Liver (tissue), 3 donors: ENCODE measurements around the gene DIAPH2.

ENCODE experiments used
- CTCF ChIP-seq: fragments of 150-350 bp; IDR thresholded peaks from 2 replicates; pipeline ENCODE4 v1.5.1; 2017; ENCODE audit warnings: improper control_type of control experiment, low read depth, low read length; ENCODE audit not compliant: missing input control
- JUND ChIP-seq, 2 donors: IDR thresholded peaks; 2 replicates each; pipeline ENCODE4 v1.6.1; 2016; ENCODE audit warnings: antibody characterized with exemption in 2 of 2
- NR2F2 ChIP-seq: IDR thresholded peaks from 2 replicates; pipeline ENCODE4 v1.6.1; 2016; ENCODE audit warnings: antibody characterized with exemption
- RAD21 ChIP-seq, 2 donors: IDR thresholded peaks; 2 replicates each; pipeline ENCODE4 v1.6.1; 2016; ENCODE audit warnings: antibody characterized with exemption in 2 of 2, mild to moderate bottlenecking in 2 of 2
- RXRA ChIP-seq, 2 donors: IDR thresholded peaks; 2 replicates each; pipeline ENCODE4 v1.6.1; 2017 to 2018; ENCODE audit warnings: antibody characterized with exemption in 2 of 2, mild to moderate bottlenecking in 1 of 2
- TAF1 ChIP-seq: conservative IDR thresholded peaks from 2 replicates; pipeline ENCODE4 v1.6.1; 2016; ENCODE audit warnings: antibody characterized with exemption, mild to moderate bottlenecking
- YY1 ChIP-seq: IDR thresholded peaks from 2 replicates; pipeline ENCODE4 v1.6.1; 2016; ENCODE audit warnings: antibody characterized with exemption, mild to moderate bottlenecking
- ZBTB33 ChIP-seq: IDR thresholded peaks from 2 replicates; pipeline ENCODE4 v1.6.1; 2016; ENCODE audit warnings: antibody characterized with exemption
- TF ChIP-seq, protein P1 (sequence below): IDR thresholded peaks from 2 replicates; pipeline ENCODE4 v1.6.1; 2016; ENCODE audit warnings: antibody characterized with exemption, mild to moderate bottlenecking
- TF ChIP-seq, protein P2 (sequence below): IDR thresholded peaks from 2 replicates; pipeline ENCODE4 v1.6.1; 2016; ENCODE audit warnings: antibody characterized with exemption
- TF ChIP-seq, protein P3 (sequence below): IDR thresholded peaks from 2 replicates; pipeline ENCODE4 v1.6.1; 2016; ENCODE audit warnings: antibody characterized with exemption
- donor health status: healthy.
- donor health status: healthy.

DNA sequence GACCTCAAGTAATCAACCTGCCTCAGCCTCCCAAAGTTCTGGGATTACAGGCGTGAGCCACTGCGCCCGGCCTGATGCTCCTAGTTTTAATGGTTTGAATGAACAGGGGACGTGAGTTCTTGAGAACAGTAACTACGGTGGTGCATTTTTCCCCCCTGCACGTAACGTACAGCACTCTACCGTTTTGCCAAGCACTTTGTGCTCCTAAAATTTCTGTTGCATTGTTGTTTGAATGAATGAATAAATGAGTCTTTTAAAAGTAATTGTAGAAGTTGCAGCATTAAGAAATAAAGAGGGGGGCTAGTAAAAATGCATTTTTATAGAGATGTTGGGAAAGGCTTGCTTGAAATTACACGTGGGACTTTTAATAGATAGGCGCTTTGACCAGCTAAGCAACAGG lies 199.0 kb downstream of the DIAPH2 start, which contains the start of gene RPA4:
- TF ChIP-seq CTCF (no peak), NR2F2 (no peak), TAF1 (no peak), RAD21 (IDR thresholded peaks at IDR 0.05) (no peak), RXRA (IDR thresholded peaks at IDR 0.05) (no peak), YY1 (no peak), JUND (IDR thresholded peaks at IDR 0.05) (no peak), ZBTB33 (no peak)
- TF ChIP-seq, protein P1, sequence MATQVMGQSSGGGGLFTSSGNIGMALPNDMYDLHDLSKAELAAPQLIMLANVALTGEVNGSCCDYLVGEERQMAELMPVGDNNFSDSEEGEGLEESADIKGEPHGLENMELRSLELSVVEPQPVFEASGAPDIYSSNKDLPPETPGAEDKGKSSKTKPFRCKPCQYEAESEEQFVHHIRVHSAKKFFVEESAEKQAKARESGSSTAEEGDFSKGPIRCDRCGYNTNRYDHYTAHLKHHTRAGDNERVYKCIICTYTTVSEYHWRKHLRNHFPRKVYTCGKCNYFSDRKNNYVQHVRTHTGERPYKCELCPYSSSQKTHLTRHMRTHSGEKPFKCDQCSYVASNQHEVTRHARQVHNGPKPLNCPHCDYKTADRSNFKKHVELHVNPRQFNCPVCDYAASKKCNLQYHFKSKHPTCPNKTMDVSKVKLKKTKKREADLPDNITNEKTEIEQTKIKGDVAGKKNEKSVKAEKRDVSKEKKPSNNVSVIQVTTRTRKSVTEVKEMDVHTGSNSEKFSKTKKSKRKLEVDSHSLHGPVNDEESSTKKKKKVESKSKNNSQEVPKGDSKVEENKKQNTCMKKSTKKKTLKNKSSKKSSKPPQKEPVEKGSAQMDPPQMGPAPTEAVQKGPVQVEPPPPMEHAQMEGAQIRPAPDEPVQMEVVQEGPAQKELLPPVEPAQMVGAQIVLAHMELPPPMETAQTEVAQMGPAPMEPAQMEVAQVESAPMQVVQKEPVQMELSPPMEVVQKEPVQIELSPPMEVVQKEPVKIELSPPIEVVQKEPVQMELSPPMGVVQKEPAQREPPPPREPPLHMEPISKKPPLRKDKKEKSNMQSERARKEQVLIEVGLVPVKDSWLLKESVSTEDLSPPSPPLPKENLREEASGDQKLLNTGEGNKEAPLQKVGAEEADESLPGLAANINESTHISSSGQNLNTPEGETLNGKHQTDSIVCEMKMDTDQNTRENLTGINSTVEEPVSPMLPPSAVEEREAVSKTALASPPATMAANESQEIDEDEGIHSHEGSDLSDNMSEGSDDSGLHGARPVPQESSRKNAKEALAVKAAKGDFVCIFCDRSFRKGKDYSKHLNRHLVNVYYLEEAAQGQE, result no peak
- TF ChIP-seq, protein P2, sequence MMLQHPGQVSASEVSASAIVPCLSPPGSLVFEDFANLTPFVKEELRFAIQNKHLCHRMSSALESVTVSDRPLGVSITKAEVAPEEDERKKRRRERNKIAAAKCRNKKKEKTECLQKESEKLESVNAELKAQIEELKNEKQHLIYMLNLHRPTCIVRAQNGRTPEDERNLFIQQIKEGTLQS, result no peak
- TF ChIP-seq, protein P3, sequence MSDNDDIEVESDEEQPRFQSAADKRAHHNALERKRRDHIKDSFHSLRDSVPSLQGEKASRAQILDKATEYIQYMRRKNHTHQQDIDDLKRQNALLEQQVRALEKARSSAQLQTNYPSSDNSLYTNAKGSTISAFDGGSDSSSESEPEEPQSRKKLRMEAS, result no peak
